GM15510 (cell line): ENCODE data around the gene NELFE.

Experiments
- POLR2A ChIP-seq: IDR thresholded peaks from 3 replicates; pipeline ENCODE4 v1.6.1; 2011; ENCODE audit warnings: borderline replicate concordance; ENCODE audit not compliant: insufficient read length; ENCODE audit errors: extremely low read depth

Gene NELFE

DNA sequence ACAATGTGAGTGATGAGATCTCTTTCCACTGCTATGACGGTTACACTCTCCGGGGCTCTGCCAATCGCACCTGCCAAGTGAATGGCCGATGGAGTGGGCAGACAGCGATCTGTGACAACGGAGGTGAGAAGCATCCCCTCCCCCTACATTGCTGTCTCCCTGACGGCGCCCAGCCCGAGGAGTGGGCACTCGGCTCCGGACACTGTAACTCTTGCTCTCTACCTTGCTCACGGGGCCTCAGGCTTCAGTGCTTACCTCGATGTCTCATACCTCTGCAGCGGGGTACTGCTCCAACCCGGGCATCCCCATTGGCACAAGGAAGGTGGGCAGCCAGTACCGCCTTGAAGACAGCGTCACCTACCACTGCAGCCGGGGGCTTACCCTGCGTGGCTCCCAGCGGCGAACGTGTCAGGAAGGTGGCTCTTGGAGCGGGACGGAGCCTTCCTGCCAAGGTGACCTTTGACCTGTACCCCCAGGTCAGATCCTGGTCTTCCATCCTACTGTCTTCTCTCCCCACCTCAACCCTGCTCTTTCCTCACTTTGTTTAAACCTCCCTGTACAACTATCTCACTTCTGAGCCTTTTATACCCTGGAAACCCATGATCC, 11.6 kb downstream of the NELFE start:
- no peak for TF ChIP-seq POLR2A

DNA sequence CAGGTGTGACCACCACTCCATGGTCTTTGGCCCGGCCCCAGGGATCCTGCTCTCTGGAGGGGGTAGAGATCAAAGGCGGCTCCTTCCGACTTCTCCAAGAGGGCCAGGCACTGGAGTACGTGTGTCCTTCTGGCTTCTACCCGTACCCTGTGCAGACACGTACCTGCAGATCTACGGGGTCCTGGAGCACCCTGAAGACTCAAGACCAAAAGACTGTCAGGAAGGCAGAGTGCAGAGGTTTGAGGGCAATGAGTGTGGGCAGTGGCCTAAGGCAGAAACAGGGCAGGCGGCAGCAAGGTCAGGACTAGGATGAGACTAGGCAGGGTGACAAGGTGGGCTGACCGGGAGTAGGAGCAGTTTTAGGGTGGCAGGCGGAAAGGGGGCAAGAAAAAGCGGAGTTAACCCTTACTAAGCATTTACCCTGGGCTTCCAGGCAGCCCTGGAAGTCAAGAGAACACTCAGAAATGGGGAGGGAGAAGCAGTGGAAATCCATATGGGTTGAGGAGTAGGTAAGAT, 12.3 kb downstream of the NELFE start:
- TF ChIP-seq POLR2A: no peak

DNA sequence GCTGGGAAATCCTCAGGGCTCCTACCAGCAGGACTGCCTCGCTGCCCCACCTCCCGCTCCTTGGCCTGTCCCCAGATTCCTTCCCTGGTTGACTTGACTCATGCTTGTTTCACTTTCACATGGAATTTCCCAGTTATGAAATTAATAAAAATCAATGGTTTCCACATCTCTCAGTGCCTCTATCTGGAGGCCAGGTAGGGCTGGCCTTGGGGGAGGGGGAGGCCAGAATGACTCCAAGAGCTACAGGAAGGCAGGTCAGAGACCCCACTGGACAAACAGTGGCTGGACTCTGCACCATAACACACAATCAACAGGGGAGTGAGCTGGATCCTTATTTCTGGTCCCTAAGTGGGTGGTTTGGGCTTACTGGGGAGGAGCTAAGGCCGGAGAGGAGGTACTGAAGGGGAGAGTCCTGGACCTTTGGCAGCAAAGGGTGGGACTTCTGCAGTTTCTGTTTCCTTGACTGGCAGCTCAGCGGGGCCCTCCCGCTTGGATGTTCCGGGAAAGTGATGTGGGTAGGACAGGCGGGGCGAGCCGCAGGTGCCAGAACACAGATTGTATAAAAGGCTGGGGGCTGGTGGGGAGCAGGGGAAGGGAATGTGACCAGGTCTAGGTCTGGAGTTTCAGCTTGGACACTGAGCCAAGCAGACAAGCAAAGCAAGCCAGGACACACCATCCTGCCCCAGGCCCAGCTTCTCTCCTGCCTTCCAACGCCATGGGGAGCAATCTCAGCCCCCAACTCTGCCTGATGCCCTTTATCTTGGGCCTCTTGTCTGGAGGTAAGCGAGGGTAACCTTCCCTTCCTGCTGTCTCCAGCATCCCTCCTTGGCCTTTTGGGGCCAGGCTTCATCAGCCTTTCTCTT, 13.0 kb downstream of the NELFE start, which contains the start of gene CFB:
CFB (plus strand) TSS at position 589 of the 863 bp plus-strand sequence; CDS start at position 716, 127 bp downstream.
- no peak for TF ChIP-seq POLR2A

DNA sequence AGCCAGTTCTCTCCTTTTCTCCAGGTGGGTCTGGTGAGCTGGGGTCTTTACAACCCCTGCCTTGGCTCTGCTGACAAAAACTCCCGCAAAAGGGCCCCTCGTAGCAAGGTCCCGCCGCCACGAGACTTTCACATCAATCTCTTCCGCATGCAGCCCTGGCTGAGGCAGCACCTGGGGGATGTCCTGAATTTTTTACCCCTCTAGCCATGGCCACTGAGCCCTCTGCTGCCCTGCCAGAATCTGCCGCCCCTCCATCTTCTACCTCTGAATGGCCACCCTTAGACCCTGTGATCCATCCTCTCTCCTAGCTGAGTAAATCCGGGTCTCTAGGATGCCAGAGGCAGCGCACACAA, 13.6 kb downstream of the NELFE start:
- TF ChIP-seq POLR2A: no peak

DNA sequence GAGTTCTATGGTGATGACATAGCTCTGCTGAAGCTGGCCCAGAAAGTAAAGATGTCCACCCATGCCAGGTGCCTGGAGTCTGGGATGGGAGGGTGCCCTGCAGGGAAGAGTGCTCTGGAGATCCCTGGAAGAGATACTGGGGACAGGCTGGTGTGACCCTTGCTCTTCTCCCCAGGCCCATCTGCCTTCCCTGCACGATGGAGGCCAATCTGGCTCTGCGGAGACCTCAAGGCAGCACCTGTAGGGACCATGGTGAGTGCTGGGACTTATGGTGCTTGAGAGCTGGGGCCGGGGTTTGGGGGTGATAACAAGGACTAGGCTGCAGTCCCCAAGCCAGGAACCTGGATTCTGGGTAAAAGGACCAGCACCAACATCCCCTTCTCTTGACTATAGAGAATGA, 15.0 kb downstream of the NELFE start:
- no peak for TF ChIP-seq POLR2A

DNA sequence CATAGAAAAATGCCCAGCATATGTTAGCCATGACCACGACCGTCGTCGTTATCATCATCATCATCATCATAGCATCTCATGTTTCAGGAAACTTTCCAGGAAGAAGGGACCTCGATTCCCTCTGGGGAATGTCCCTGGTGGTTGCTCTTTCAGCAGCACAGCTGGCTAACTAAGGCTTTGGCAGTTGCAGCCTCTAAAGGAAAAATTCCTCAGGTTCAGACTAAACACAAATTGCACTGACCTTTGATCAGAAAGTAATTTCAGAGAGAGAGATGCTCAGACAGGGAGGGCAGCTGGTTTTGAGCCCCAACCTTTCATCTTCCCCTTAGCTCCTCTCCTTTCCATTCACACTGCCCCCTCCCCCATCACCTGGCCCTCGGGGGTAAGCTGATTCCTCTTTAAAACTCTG, 18.5 kb downstream of the NELFE start:
- no peak for TF ChIP-seq POLR2A

DNA sequence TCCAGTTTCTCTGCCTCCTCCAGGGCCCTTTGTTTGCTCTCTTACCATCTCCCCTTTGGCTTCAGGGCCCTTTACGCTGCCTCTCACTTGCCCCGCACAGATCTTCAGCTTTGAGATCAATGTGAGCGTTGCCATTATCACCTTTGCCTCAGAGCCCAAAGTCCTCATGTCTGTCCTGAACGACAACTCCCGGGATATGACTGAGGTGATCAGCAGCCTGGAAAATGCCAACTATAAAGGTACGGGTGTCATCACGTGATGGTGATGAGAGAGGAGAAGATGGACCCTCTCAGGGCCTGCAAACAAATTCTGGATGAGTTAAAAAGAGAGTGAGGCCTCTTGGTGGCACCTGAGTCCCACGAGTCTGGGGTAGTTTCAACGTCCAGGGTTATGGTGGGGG, 22.9 kb downstream of the NELFE start:
- no peak for TF ChIP-seq POLR2A

DNA sequence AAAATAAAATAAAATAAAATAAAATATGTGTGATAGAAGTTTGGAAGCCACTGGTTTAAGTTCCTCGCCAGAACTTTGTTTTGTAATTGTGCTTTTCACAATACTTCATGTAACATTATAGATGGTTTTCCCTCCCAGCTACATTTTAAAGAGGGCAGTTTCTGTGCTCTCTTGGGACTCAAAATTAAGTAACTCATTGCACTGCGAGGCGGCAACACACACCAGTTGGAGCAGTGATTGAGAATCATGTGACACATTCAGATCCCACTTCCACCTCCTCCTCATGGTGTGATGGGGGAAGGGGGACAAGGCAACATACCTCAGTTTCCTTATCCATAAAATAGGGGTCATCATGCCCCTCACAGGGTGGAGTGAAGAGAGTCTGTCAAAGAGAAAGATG, 23.8 kb downstream of the NELFE start:
- no peak for TF ChIP-seq POLR2A

DNA sequence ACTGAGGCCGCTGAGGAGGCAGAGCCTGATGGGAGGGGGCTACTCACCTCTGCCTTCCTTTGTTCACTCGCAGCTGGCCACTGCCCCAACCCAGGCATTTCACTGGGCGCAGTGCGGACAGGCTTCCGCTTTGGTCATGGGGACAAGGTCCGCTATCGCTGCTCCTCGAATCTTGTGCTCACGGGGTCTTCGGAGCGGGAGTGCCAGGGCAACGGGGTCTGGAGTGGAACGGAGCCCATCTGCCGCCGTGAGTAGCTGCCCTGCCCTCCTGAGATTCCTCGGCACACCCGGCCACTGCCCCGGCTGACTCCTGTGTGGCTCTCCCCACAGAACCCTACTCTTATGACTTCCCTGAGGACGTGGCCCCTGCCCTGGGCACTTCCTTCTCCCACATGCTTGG, 25.2 kb downstream of the NELFE start:
- no peak for TF ChIP-seq POLR2A

DNA sequence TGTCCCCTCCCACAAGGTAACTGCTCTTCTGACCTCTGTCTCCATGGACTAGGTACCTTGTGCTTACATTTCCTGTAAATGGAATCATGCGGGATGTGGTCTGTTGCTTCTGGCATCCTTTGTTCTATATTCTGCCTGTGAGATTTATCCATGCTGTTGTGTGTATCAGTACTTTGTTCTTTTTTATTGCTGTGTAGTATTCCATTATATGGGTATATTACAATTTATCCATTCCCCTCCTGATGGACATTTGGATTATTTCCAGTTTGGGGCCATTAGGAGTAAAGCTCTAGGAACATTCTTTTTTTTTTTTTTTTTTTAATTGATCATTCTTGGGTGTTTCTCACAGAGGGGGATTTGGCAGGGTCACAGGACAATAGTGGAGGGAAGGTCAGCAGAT, 27.8 kb downstream of the NELFE start:
- TF ChIP-seq POLR2A: no peak

DNA sequence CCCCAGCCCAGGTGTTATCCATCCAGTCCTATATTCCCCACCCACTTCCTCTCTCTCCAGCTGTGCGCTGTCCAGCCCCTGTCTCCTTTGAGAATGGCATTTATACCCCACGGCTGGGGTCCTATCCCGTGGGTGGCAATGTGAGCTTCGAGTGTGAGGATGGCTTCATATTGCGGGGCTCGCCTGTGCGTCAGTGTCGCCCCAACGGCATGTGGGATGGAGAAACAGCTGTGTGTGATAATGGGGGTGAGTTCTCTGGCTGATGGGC, 30.2 kb downstream of the NELFE start:
- TF ChIP-seq POLR2A: no peak

DNA sequence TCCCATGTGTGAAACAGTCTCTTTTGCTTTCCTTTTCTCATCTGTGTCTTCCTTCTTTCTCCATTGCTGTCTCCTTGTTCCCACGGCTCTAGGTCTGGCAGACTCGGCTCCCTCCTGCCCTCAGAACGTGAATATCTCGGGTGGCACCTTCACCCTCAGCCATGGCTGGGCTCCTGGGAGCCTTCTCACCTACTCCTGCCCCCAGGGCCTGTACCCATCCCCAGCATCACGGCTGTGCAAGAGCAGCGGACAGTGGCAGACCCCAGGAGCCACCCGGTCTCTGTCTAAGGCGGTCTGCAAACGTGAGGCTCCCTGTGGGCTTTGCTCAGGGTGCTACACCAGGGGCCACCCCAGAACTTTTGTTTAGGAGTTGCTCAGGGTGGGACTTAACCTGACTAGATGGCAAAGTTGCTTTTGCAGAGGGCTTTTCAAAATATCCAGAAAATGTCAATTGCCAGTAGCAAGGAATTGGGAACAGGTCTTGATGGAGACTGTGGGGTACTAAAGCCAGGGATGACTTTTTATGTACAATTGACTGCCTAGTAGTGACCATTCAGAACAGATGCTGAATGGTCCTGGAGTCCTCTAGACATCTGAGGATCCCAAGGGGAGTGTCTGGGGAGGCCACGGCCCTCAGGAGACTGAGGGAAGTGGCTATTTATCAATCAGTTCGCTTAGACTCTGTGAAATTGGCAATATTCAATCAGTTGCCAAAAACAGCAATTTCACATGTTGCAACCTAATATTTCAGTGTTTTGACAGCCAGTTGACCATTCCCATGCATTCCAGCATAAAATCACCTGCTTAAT, 30.7 kb downstream of the NELFE start:
- no peak for TF ChIP-seq POLR2A

DNA sequence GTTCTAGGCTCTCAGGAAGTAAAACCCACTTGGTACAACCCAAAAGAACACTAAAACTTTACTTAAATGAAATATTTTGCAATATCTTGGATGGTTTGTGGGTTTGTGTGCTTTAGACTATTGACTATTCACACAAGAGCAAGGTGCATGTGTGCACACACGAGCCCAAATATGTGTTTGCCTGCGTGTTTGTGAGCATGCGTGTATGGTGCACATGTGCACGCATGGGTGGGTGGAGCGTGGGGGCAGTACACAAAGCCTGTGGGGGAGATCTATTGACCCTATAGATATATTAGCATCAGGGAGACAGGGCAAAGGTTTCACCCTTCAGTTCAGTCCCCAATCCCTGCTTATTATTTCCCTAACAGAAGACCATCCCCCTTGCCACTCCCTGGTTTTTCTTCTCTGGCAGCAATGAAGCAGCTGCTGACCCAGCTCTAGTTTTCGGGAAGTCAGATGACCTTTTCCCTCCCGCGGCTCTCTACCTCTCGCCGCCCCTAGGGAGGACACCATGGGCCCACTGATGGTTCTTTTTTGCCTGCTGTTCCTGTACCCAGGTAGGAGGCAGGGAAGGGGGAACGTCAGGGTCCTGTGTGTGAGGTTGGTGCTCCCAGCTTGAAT, 31.4 kb downstream of the NELFE start, which contains the start of gene C2:
C2 (plus strand) TSS at position 476 of the 621 bp plus-strand sequence; CDS start at position 512, 36 bp downstream.
- no peak for TF ChIP-seq POLR2A

DNA sequence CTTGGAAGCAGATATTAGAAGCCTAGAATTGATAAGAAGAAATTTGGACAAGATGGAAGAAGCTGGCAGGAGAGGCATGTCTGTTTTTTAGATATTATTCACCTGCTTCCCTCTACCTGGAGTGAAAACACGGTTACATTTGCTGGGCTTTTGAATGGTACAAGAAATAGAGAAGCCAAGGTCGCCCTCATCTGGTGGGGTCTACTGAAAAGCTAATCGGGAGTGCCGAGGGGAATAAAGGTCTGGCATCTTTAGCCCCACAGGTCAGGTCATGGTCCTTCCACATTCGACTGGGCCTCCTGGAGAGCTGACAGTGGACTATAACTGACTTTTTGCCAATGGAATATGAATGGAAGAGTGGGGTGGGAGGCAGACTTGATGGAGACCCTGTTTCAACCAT, 35.8 kb downstream of the NELFE start:
- no peak for TF ChIP-seq POLR2A

DNA sequence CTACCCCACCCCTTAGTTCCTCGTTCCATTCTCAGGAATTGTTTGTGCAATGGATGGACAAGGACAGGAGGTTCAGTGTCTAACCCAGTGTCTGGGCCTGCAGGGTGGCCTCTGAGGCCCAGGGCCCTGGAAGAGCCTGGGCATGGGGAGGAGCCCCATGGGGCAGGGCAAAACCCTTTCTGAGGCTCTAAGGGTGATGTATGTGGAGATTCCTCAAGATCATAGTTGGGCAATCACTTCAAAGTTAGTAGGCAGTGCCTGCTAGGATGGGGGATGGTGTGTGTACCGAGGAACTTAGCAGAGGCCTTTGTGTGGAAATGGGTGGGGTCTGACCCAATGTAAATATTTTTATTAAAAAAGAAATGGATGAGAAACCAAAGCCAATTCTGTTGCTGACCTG, 38.0 kb downstream of the NELFE start:
- no peak for TF ChIP-seq POLR2A
